Sigmoid colon (tissue), 7 donors: ENCODE measurements around the gene ANKS6. TPM values are rescaled to one million over a fixed set of nuclear protein-coding genes. Genes with fewer than 3 reads are reported as not detected.

Source experiments
- DNase-seq: peaks from one replicate; pipeline ENCODE4 v3.0.0-alpha.2; 2019
- H3K27ac ChIP-seq, 4 donors: fragments of 200-600 bp; sonication (generic); one replicate each; pipeline ENCODE4 v1.5.1; 2016 to 2019; ENCODE audit warnings: mild to moderate bottlenecking in 1 of 4
- H3K27me3 ChIP-seq, 3 donors: fragments of 200-600 bp; sonication (generic); one replicate each; pipeline ENCODE4 v1.5.1; 2019; ENCODE audit warnings: mild to moderate bottlenecking in 1 of 3
- H3K36me3 ChIP-seq, 4 donors: fragments of 200-600 bp; sonication (generic); one replicate each; pipeline ENCODE4 v1.5.1; 2016 to 2019
- H3K4me1 ChIP-seq, 4 donors: fragments of 200-600 bp; sonication (generic); one replicate each; pipeline ENCODE4 v1.5.1; 2017 to 2019
- H3K4me3 ChIP-seq, 4 donors: fragments of 200-600 bp; sonication (generic); one replicate each; pipeline ENCODE4 v1.5.1; 2017 to 2019; ENCODE audit warnings: mild to moderate bottlenecking in 2 of 4, moderate library complexity in 1 of 4
- H3K9me3 ChIP-seq, 4 donors: fragments of 200-600 bp in 3 of 4; sonication (generic) in 3 of 4; one replicate each; pipeline versions ENCODE4 v1.5.1 to v1.6.1; 2013 to 2019
- CTCF ChIP-seq, 4 experiments: fragments of 450-650 bp in 3 of 4; fragments of 200-600 bp in 1 of 4; IDR thresholded peaks; one replicate each; pipeline ENCODE4 v1.5.1; 2016 to 2019; ENCODE audit warnings: antibody characterized with exemption in 4 of 4, mild to moderate bottlenecking in 3 of 4, moderate library complexity in 2 of 4
- EP300 ChIP-seq, 4 donors: sonication (generic); formaldehyde crosslinking; IDR thresholded peaks; one replicate each; pipeline ENCODE4 v1.6.1; 2017; ENCODE audit warnings: antibody characterized with exemption in 4 of 4
- POLR2A ChIP-seq, 2 donors: fragments of 450-650 bp; IDR thresholded peaks; one replicate each; pipeline ENCODE4 v1.6.1; 2016; ENCODE audit warnings: antibody characterized with exemption in 2 of 2, mild to moderate bottlenecking in 2 of 2, moderate library complexity in 2 of 2
- POLR2AphosphoS5 ChIP-seq, 4 donors: sonication (generic); formaldehyde crosslinking; IDR thresholded peaks; one replicate each; pipeline ENCODE4 v1.6.1; 2017; ENCODE audit warnings: antibody characterized with exemption in 4 of 4
- WGBS, 2 donors: extraction: QIAGEN DNeasy Blood & Tissue Kit; methylation state at CpG; one replicate each; pipeline ENCODE4 v1.1.7; 2013; 5-methylcytosine and 5-hydroxymethylcytosine counted together
- intact Hi-C: fragments of 100-400 bp; cut with DNase I; formaldehyde crosslinking; loops from one replicate; pipeline ENCODE4 v1.15.1; 2023
- polyA plus RNA-seq, 3 donors: library from polyadenylated mRNA; stranded (reverse); fragments of 200-250 nt; gene quantifications; one replicate each; pipeline ENCODE4 v1.2.3, GENCODE V29; 2013
- total RNA-seq, 4 donors: library from RNA; depleted of rRNA; stranded (reverse); fragments of >200 nt; gene quantifications; one replicate each; pipeline ENCODE4 v1.1.0, GENCODE V29; 2016
- donor health status: healthy with polysubstance abuse.
- donor health status: Bipolar disorder and iron deficiency.
- donor health status: healthy.

The ANKS6 gene
- total and polyA plus RNA-seq, 7 donors = 5.4 to 22.8 (median 10.7) TPM

GRCh38 chr9:98767915-98768314 lies 28.4 kb downstream of the ANKS6 start:
- 96% methylated on average over 7 of the region's 7 CpGs for WGBS, 2 donors
- Histone ChIP-seq H3K4me1 (no peaks in the 10 kb centered on the region), H3K27ac (no peak overlapping the region), H3K36me3 (peaks cover 27 to 86% (median 52%) of the 10 kb centered on the region in 4 donors), H3K9me3 (no peaks in the 10 kb centered on the region), H3K4me3 (no peak overlapping the region), H3K27me3 (no peaks in the 10 kb centered on the region)
- DNase-seq = no peak
- TF ChIP-seq EP300 (IDR thresholded peaks at IDR 0.05) = no peak
- TF ChIP-seq POLR2AphosphoS5 (IDR thresholded peaks at IDR 0.05) = no peak
- no peak for TF ChIP-seq CTCF (IDR thresholded peaks at IDR 0.05)
- no peak for TF ChIP-seq POLR2A (IDR thresholded peaks at IDR 0.05)
- intact Hi-C loops = no loop called here

GRCh38 chr9:98767196-98767595 lies 29.2 kb downstream of the ANKS6 start:
- intact Hi-C loops = no loop called here
- H3K27me3 ChIP-seq = no peaks in the 10 kb centered on the region
- TF ChIP-seq POLR2AphosphoS5 (IDR thresholded peaks at IDR 0.05) (no peak), EP300 (IDR thresholded peaks at IDR 0.05) (no peak), POLR2A (IDR thresholded peaks at IDR 0.05) (no peak), CTCF (IDR thresholded peaks at IDR 0.05) (no peak)
- H3K36me3 ChIP-seq = peaks cover 20 to 79% (median 47%) of the 10 kb centered on the region in 4 donors
- 93 to 96% methylated on average over 3 of the region's 3 CpGs for WGBS, 2 donors
- no peak for DNase-seq
- no peaks in the 10 kb centered on the region for H3K4me1 ChIP-seq
- H3K9me3 ChIP-seq = no peaks in the 10 kb centered on the region
- H3K27ac ChIP-seq = no peak overlapping the region
- no peak overlapping the region for H3K4me3 ChIP-seq

- H3K27me3 ChIP-seq = no peaks in the 10 kb centered on the region
- H3K4me3 ChIP-seq = no peak overlapping the region
- intact Hi-C loops = no loop called here
- H3K9me3 ChIP-seq = no peaks in the 10 kb centered on the region
- H3K36me3 ChIP-seq = peaks cover 19 to 73% (median 41%) of the 10 kb centered on the region in 4 donors
- 92 to 94% methylated on average over 2 of the region's 2 CpGs for WGBS, 2 donors
- TF ChIP-seq EP300 (IDR thresholded peaks at IDR 0.05) (no peak), CTCF (IDR thresholded peaks at IDR 0.05) (no peak), POLR2A (IDR thresholded peaks at IDR 0.05) (no peak), POLR2AphosphoS5 (IDR thresholded peaks at IDR 0.05) (no peak)
- no peaks in the 10 kb centered on the region for H3K4me1 ChIP-seq
- no peak for DNase-seq
- no peak overlapping the region for H3K27ac ChIP-seq
Observed at GRCh38 chr9:98766586-98766985, 29.8 kb downstream of the ANKS6 start.

GRCh38 chr9:98765256-98765655 lies 31.1 kb downstream of the ANKS6 start:
- no peaks in the 10 kb centered on the region for H3K4me1 ChIP-seq
- 96 to 97% methylated on average over 1 of the region's 1 CpG for WGBS, 2 donors
- no peaks in the 10 kb centered on the region for H3K27me3 ChIP-seq
- H3K9me3 ChIP-seq = no peaks in the 10 kb centered on the region
- DNase-seq = no peak
- no peak overlapping the region for H3K27ac ChIP-seq
- H3K4me3 ChIP-seq = no peak overlapping the region
- no peak for TF ChIP-seq POLR2A (IDR thresholded peaks at IDR 0.05)
- TF ChIP-seq EP300 (IDR thresholded peaks at IDR 0.05) = no peak
- TF ChIP-seq CTCF (IDR thresholded peaks at IDR 0.05) = no peak
- TF ChIP-seq POLR2AphosphoS5 (IDR thresholded peaks at IDR 0.05) = no peak
- intact Hi-C loops = no loop called here
- peaks cover 14 to 59% (median 29%) of the 10 kb centered on the region in 4 donors for H3K36me3 ChIP-seq
